DMS 273 (cell line): Measurements from ENCODE around the gene OSGEP.
"Not testable (repeated sequence)": the region's sequence is repeated elsewhere in the genome, so short reads cannot be mapped to it uniquely, and the experiment has no call there.

Experiments
- DNase-seq: peaks from one replicate; lab custom pipeline; 2025; ENCODE audit not compliant: unreplicated experiment; lab: John Stamatoyannopoulos, UW

OSGEP gene

GRCh38 chr14:20469890-20470602 is 15.4 kb upstream of the OSGEP start:
- peak; percentile 71 for DNase-seq

GRCh38 chr14:20469242-20469889 is 14.8 kb upstream of the OSGEP start, which contains the start of gene PNP:
PNP (plus strand) TSS chr14:20469406; CDS start chr14:20469525, 119 bp downstream.
- peak; percentile 97 for DNase-seq

- DNase-seq, result peak; percentile 79
These were observed 14.2 kb upstream of the OSGEP start for GRCh38 chr14:20468764-20469241.

- DNase-seq, result peak; percentile 100
These were observed 6.9 kb upstream of the OSGEP start, which contains the start of gene PIP4P1 for GRCh38 chr14:20461225-20462141. PIP4P1 (minus strand) TSS chr14:20461434; CDS start chr14:20461325, 109 bp downstream.

DNA sequence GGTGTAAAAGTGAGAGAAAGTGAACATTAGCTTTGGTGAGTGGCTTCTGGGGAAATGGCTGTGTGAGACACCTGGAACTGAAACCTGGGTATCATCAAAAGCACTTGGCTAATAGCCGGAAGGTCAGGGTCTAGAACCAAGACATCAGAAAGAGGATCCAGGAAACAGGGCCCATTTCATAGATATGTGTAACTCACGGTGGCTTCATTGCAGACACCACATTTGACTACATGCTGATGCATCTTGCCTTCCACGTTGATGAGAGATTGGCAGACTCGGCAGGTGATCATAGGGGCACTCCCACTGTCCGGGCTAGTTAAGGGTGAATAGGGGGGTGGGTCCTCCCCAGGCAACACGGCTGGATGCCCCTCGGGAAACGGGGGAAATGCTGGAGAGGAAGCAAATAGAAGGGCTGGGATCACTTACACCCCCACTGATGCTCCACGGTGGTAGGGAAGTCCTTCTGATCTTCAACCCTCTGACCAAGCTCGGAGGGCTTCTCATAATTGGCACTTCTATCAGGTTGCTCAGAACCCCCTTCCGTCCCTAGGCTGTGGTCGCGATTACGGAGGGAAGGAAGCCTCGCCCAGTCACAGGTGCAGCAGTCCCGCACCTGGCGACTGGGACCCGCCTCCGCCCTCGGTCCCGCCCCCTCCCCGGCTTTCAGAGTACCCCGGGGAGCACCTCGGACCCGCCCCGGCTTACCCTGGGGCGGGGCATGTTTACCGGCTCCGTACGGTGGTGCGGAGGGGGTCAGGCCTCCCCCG is 6.0 kb upstream of the OSGEP start:
- DNase-seq, result peak; percentile 59

- DNase-seq, result peak; percentile 58
These were observed 3.6 kb upstream of the OSGEP start for GRCh38 chr14:20458031-20458789.

DNA sequence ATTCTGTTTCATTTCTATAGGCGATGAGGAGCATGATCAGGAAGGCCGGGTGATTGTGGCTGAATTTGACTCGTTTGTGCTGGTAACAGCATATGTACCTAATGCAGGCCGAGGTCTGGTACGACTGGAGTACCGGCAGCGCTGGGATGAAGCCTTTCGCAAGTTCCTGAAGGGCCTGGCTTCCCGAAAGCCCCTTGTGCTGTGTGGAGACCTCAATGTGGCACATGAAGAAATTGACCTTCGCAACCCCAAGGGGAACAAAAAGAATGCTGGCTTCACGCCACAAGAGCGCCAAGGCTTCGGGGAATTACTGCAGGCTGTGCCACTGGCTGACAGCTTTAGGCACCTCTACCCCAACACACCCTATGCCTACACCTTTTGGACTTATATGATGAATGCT is 2.4 kb upstream of the OSGEP start:
- DNase-seq, result peak; percentile 17

DNA sequence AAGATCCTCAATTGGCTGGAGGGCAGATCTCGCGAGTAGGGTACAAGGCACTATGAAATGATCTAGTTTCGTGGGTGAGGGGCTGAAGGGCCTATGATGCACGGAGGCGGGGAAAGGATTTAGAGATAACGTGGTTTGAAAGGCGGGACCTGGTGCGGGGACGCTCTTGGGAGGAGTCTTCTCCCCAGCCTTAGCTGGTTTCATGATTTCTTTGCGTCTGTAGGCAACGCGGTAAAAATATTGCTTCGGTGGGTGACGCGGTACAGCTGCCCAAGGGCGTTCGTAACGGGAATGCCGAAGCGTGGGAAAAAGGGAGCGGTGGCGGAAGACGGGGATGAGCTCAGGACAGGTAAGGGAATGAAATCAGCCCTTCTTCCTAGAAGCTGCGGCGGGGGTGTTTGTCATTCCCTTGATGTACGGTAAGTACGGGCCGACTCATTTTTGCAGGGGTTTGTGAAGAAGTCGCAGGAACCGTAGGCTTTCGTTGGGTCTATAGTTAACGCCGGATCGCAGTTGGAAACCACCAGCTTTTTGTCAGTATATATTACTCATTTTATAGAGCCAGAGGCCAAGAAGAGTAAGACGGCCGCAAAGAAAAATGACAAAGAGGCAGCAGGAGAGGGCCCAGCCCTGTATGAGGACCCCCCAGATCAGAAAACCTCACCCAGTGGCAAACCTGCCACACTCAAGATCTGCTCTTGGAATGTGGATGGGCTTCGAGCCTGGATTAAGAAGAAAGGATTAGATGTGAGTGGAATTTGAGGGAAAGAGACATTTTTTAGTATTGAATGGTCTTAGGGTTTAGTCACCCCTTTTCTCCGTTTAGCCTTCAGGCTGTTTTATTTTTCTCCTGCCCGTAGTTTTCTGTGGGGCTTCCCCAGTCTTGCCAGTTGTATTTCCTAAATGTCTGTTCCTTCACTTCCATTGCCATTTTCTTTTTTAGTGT is 1.0 kb upstream of the OSGEP start:
- peak; percentile 96 for DNase-seq

DNA sequence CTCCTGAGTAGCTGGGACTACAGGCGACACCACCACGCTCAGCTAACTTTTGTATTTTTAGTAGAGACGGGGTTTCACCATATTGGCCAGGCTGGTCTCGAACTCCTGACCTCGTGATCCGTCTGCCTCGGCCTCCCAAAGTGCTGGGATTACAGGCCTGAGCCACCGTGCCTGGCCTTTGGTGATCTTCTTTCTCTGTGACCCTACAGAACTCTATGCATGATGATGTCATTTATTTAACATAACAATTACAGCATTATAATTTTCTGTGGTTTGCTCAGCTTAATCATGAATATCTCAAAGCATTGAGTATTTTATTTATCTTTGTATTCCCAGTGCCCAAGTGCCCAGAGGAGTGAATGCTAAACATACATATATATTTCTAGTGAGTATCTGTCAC is 1.8 kb downstream of the OSGEP start:
- DNase-seq, result not testable (repeated sequence)

- no peak for DNase-seq
These were observed 7.7 kb downstream of the OSGEP start for GRCh38 chr14:20446889-20447288.

GRCh38 chr14:20443650-20444049 is 11.0 kb downstream of the OSGEP start:
- not testable (repeated sequence) for DNase-seq

DNA sequence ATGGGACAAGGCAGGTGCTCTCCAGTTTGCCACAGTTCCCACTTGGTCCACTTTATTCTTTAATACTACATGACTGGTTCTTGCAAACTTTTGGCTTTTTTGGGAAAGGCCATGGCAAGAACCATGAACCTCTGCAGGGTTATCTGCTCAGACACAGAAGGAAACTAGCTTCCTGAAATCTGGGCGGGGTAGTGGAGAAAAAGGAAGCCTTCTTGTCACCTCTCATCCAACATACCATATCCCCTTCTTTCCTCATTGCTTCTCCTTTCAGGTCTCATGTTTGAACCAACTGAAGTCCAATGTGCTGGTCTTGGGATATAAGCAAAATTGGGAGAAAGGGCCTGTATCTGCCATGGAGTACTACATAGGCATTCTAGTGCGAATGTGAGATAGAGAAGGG is 13.2 kb downstream of the OSGEP start:
- DNase-seq, result no peak

DNA sequence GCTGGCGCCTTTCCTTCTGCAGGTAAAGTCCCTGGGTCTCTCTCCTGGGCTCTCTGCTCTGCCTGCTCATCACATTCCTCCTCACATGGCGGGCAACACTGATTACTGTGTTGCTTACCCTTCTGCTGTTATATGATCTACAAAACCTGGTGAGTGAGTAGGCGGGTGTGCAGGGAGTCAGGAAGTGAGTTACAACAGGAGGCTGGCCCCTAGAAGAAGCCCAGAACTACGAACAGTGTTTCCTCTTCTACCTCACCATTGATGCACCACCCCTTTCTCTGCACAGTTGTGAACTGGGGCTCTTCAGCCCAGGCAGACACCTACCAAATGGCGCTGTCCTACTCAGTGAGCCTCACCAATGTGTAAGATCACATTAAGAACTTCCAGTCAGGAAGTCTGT is 13.7 kb downstream of the OSGEP start:
- DNase-seq, result no peak

DNA sequence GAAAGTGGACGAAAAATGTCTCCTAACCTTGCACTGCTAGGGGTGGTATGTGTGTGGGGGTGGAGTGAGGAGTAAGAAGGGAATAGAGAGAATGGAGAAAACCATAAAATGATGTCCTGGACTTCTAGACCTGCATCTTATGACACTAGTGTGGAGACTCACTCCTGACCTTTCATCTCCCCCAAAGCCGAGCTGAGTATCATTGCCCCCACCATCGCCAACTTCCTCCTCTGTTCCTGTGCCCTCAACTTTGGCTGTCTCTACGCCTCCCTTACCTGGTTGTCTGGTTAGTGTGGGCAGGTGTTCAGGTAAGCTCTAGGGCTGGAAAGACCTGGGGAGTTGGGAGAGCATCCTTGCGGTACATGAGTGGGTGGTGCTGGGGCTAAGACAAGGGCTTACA is 14.1 kb downstream of the OSGEP start:
- no peak for DNase-seq

- DNase-seq, result no peak
These were observed 15.9 kb downstream of the OSGEP start for GRCh38 chr14:20438664-20439063.

GRCh38 chr14:20436363-20436755 is 18.3 kb downstream of the OSGEP start:
- DNase-seq, result no peak

GRCh38 chr14:20435582-20436362 is 18.8 kb downstream of the OSGEP start, which contains the start of gene KLHL33:
KLHL33 (minus strand) TSS chr14:20436166; CDS start chr14:20435811, 355 bp downstream.
- DNase-seq, result no peak
